Measurements from ENCODE around the gene SOD3. TPM values are rescaled to one million over a fixed set of nuclear protein-coding genes. Genes with fewer than 3 reads are reported as not detected.

Gene SOD3
- total RNA-seq, 3 donors from 2014 or later (not counting 1 experiment from before 2014, with no cell fraction given), result not detected

GRCh38 chr4:24793219-24794005 is 2.0 kb upstream of the SOD3 start:
- H3K27me3 Mint-ChIP-seq (ENCODE audit: low read depth in 2 of 2), result peaks cover 2 to 5% of the 10 kb centered on the region in 2 donors
- no peaks in the 10 kb centered on the region for H3K36me3 ChIP-seq (ENCODE audit: control insufficient read depth, insufficient read depth, low read length)
- intact Hi-C loops (cut with micrococcal nuclease), result no loop called here
- H3K27ac Mint-ChIP-seq, result no peak overlapping the region
- no peaks in the 10 kb centered on the region for H3K9me3 ChIP-seq (ENCODE audit: control insufficient read depth, insufficient read depth, low read length)
- no peaks in the 10 kb centered on the region for H3K4me1 ChIP-seq (ENCODE audit: control insufficient read depth, insufficient read depth, low read length)
- H3K9me3 Mint-ChIP-seq, result peaks cover 0 to 2% of the 10 kb centered on the region in 2 donors
- WGBS (ENCODE audit: insufficient coverage), result 60% methylated on average over 8 of the region's 8 CpGs
- no peak overlapping the region for H3K4me3 ChIP-seq (ENCODE audit: low read length)
- H3K4me1 Mint-ChIP-seq, result no peaks in the 10 kb centered on the region
- no peak overlapping the region for H3K4me3 Mint-ChIP-seq
- DNase-seq, result no peak
- ATAC-seq, result no peak
- peaks cover 2% of the 10 kb centered on the region for H3K27me3 ChIP-seq (ENCODE audit: control insufficient read depth, insufficient read depth, low read length)
- TF ChIP-seq, protein P1, sequence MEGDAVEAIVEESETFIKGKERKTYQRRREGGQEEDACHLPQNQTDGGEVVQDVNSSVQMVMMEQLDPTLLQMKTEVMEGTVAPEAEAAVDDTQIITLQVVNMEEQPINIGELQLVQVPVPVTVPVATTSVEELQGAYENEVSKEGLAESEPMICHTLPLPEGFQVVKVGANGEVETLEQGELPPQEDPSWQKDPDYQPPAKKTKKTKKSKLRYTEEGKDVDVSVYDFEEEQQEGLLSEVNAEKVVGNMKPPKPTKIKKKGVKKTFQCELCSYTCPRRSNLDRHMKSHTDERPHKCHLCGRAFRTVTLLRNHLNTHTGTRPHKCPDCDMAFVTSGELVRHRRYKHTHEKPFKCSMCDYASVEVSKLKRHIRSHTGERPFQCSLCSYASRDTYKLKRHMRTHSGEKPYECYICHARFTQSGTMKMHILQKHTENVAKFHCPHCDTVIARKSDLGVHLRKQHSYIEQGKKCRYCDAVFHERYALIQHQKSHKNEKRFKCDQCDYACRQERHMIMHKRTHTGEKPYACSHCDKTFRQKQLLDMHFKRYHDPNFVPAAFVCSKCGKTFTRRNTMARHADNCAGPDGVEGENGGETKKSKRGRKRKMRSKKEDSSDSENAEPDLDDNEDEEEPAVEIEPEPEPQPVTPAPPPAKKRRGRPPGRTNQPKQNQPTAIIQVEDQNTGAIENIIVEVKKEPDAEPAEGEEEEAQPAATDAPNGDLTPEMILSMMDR (IDR thresholded peaks at IDR 0.05), result no peak
- H3K27ac ChIP-seq (ENCODE audit: low read length), result no peak overlapping the region
- H3K36me3 Mint-ChIP-seq, result no peaks in the 10 kb centered on the region

DNA sequence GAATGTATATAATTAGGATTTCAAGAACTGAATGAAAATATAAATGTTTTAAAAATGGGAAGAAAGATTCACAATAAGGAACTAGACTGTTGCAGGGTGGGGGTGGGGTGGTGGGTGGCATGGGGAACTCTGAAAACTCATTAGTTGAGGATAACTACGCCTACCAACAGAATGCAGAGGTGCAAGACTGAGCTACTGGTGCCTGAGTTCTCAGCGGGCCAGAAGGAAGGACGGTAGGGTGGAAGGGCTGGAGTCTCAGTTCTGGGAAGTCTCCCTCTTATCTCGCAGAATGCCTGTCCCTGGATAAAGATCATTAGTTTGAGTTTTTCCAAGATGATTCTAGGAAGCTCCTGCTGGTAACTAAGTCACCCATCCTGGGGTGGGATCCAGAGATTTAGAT is 1.3 kb upstream of the SOD3 start:
- Histone ChIP-seq H3K27me3 (ENCODE audit: control insufficient read depth, insufficient read depth, low read length) (peaks cover 2% of the 10 kb centered on the region), H3K4me1 (ENCODE audit: control insufficient read depth, insufficient read depth, low read length) (no peaks in the 10 kb centered on the region), H3K4me3 (ENCODE audit: low read length) (no peak overlapping the region), H3K36me3 (ENCODE audit: control insufficient read depth, insufficient read depth, low read length) (no peaks in the 10 kb centered on the region), H3K9me3 (ENCODE audit: control insufficient read depth, insufficient read depth, low read length) (no peaks in the 10 kb centered on the region), H3K27ac (ENCODE audit: low read length) (no peak overlapping the region)
- DNase-seq (no peak), ATAC-seq (no peak)
- Mint-ChIP-seq H3K27me3 (ENCODE audit: low read depth in 2 of 2) (peaks cover 8 to 12% of the 10 kb centered on the region in 2 donors), H3K36me3 (no peaks in the 10 kb centered on the region), H3K9me3 (no peaks in the 10 kb centered on the region), H3K4me3 (no peak overlapping the region), H3K27ac (no peak overlapping the region), H3K4me1 (no peaks in the 10 kb centered on the region)
- 49% methylated on average over 4 of the region's 4 CpGs for WGBS (ENCODE audit: insufficient coverage)
- TF ChIP-seq, protein P1 (IDR thresholded peaks at IDR 0.05), result no peak
- intact Hi-C loops (cut with micrococcal nuclease), result no loop called here

GRCh38 chr4:24794480-24794879 is 893 bp upstream of the SOD3 start:
- TF ChIP-seq, protein P1 (IDR thresholded peaks at IDR 0.05), result no peak
- H3K27ac ChIP-seq (ENCODE audit: low read length), result no peak overlapping the region
- no peaks in the 10 kb centered on the region for H3K4me1 Mint-ChIP-seq
- DNase-seq, result no peak
- H3K27ac Mint-ChIP-seq, result no peak overlapping the region
- no peak overlapping the region for H3K4me3 Mint-ChIP-seq
- peaks cover 2% of the 10 kb centered on the region for H3K27me3 ChIP-seq (ENCODE audit: control insufficient read depth, insufficient read depth, low read length)
- no peak overlapping the region for H3K4me3 ChIP-seq (ENCODE audit: low read length)
- WGBS (ENCODE audit: insufficient coverage), result 94% methylated on average over 8 of the region's 10 CpGs
- H3K4me1 ChIP-seq (ENCODE audit: control insufficient read depth, insufficient read depth, low read length), result no peaks in the 10 kb centered on the region
- no peaks in the 10 kb centered on the region for H3K9me3 Mint-ChIP-seq
- intact Hi-C loops (cut with micrococcal nuclease), result no loop called here
- ATAC-seq, result no peak
- H3K36me3 Mint-ChIP-seq, result no peaks in the 10 kb centered on the region
- H3K9me3 ChIP-seq (ENCODE audit: control insufficient read depth, insufficient read depth, low read length), result no peaks in the 10 kb centered on the region
- no peaks in the 10 kb centered on the region for H3K36me3 ChIP-seq (ENCODE audit: control insufficient read depth, insufficient read depth, low read length)
- H3K27me3 Mint-ChIP-seq (ENCODE audit: low read depth in 2 of 2), result peaks cover 8 to 13% of the 10 kb centered on the region in 2 donors

Measured in natural killer cell (primary cell).